ENCODE data around the gene BUD23. TPM values are rescaled to one million over a fixed set of nuclear protein-coding genes. Genes with fewer than 3 reads are reported as not detected.

The BUD23 gene
- total and polyA plus RNA-seq, 7 donors, result 50.4 to 155 (median 96.2) TPM

DNA sequence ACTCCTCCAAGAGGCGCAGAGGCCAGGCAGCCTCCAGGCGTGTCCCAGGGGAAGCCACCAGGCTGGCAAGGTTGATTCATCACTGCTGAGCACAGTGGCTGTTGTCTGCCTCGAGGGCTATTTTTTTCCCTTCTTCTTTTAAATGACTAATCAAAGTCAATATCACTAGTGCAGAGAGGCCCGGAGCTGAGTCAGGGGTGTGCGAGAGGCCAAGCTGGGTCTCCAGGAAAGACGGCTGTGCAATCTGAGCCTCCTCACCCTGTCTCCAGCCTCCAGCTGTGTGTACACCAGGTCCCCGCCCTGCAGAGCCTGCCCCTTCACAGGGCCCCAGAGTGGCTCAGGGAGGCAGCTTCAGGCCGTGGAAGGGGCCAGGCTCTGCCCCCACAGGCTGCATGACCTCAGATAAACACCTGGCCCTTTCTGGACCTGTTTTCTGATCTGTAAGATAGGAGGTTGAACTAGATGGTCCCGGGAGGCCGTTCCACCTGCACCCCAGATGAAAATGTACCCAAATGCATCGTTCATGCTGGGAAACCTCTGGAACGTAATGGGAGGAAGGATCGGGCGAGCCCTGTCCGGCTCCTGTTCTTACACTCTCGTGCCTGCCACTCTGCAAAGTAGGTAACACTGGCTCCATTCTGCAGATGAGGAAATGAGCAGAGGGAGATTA lies 32.4 kb downstream of the BUD23 start:
- Histone ChIP-seq H3K36me3 (ENCODE audit: insufficient read depth in 1 of 2, low read depth in 1 of 2) (no peaks in the 10 kb centered on the region), H3K4me3 (no peak overlapping the region), H3K4me1 (peaks cover 17% of the 10 kb centered on the region), H3K9me3 (no peaks in the 10 kb centered on the region), H3K27ac (no peak overlapping the region), H3K27me3 (ENCODE audit: insufficient read depth in 3 of 3, low read length in 2 of 3) (no peaks in the 10 kb centered on the region)
- peak in 1 of 4 donors; percentile 24 for ATAC-seq
- intact Hi-C loops (cut with DNase I), result loop anchor here in 1 of 2 donors (5.0 kb wide), 1 partner anchor 33 kb away; the partner anchor contains the start of genes BUD23 and DNAJC30
- no peak for DNase-seq
- TF ChIP-seq, protein P1, sequence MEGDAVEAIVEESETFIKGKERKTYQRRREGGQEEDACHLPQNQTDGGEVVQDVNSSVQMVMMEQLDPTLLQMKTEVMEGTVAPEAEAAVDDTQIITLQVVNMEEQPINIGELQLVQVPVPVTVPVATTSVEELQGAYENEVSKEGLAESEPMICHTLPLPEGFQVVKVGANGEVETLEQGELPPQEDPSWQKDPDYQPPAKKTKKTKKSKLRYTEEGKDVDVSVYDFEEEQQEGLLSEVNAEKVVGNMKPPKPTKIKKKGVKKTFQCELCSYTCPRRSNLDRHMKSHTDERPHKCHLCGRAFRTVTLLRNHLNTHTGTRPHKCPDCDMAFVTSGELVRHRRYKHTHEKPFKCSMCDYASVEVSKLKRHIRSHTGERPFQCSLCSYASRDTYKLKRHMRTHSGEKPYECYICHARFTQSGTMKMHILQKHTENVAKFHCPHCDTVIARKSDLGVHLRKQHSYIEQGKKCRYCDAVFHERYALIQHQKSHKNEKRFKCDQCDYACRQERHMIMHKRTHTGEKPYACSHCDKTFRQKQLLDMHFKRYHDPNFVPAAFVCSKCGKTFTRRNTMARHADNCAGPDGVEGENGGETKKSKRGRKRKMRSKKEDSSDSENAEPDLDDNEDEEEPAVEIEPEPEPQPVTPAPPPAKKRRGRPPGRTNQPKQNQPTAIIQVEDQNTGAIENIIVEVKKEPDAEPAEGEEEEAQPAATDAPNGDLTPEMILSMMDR (IDR thresholded peaks at IDR 0.05), result no peak
- WGBS, 3 donors, result 76 to 79% (median 77%) methylated on average over 16 of the region's 16 CpGs

DNA sequence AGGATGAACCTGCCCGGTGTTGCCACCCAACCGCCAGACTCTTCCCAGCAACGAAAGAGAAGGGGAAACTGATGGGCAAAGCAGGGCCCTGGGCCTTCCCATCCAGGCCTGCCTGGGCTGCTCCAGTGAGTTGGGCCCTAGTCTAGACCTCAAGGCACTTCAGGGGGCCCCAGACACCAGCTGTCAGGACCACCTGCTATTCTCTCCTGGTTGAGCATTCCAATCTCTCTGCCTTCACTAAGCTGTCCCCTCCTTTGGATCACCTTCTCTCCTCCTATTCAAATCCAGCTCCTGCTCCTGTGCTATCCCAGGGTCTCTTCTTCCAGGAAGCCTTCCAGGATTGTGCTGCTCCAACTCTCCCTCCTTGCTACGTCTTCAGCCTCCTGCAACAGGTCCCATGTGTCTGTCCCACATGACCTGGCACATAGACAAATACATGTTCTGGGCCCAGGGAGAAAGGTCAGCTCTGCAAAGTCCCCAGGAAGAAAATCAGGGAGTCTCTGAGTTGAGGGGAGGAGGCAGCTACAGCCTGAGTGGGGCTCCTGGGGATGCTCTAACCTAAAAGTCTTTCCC lies 33.0 kb downstream of the BUD23 start:
- no peak for ATAC-seq
- 61 to 71% (median 70%) methylated on average over 4 of the region's 4 CpGs for WGBS, 3 donors
- H3K27ac ChIP-seq, result no peak overlapping the region
- TF ChIP-seq, protein P1 (IDR thresholded peaks at IDR 0.05), result no peak
- H3K27me3 ChIP-seq (ENCODE audit: insufficient read depth in 3 of 3, low read length in 2 of 3), result no peaks in the 10 kb centered on the region
- H3K9me3 ChIP-seq, result no peaks in the 10 kb centered on the region
- H3K4me1 ChIP-seq, result peaks cover 17% of the 10 kb centered on the region
- DNase-seq, result no peak
- intact Hi-C loops (cut with DNase I), result loop anchor here in 1 of 2 donors (5.0 kb wide), 1 partner anchor 34 kb away; the partner anchor contains the start of genes BUD23 and DNAJC30
- no peak overlapping the region for H3K4me3 ChIP-seq
- no peaks in the 10 kb centered on the region for H3K36me3 ChIP-seq (ENCODE audit: insufficient read depth in 1 of 2, low read depth in 1 of 2)

DNA sequence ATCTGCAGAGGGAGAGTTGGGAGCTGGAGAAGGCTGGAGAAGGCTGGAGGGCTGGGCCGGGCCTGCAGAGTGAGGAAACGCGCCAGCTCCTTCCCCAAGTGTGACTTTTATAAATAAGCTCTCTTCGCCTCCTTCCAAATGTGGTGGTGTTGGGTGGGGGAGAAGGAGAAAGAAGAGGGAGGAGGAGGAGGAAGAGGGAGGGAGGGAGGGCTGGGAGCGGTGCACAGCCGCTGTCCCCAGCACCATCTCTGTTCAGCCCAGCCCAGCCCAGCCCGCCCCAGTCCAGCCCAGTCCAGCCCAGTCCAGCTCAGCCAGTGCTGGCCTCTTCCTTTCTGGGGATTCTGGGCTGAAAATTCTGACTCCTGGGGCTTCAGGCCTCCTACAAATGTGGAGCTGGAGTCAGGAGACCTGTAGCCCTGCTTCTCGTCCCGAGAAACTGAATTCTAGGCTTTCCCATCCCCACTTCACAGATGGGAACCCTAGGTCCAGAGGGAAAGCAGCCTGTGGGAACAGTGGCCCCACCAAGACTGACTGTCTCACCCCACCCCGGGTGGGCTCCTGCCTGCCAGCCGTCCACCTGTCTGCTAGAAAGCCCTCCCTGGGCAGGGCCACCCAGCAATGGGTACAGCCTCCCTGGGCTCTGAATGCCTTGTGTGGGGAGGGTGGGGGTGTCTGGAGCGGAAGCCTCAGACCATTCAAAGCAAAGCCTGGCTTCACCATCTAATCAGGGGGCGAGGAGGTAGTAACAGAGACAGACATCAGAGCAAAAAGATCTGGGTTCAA lies 33.8 kb downstream of the BUD23 start:
- intact Hi-C loops (cut with DNase I), result loop anchor here in 1 of 2 donors (5.0 kb wide), 1 partner anchor 35 kb away; the partner anchor contains the start of genes BUD23 and DNAJC30
- WGBS, 3 donors, result 77 to 81% (median 79%) methylated on average over 13 of the region's 13 CpGs

GRCh38 chr7:73717991-73718405 lies 34.6 kb downstream of the BUD23 start:
- H3K9me3 ChIP-seq, result no peaks in the 10 kb centered on the region
- WGBS, 3 donors, result 67 to 77% (median 75%) methylated on average over 10 of the region's 10 CpGs
- TF ChIP-seq, protein P1 (IDR thresholded peaks at IDR 0.05), result no peak
- H3K36me3 ChIP-seq (ENCODE audit: insufficient read depth in 1 of 2, low read depth in 1 of 2), result no peaks in the 10 kb centered on the region
- H3K27me3 ChIP-seq (ENCODE audit: insufficient read depth in 3 of 3, low read length in 2 of 3), result no peaks in the 10 kb centered on the region
- H3K4me3 ChIP-seq, result peak overlapping the region; percentile 94
- no peak for DNase-seq
- peaks cover 17% of the 10 kb centered on the region for H3K4me1 ChIP-seq
- H3K27ac ChIP-seq, result no peak overlapping the region
- ATAC-seq, result no peak
- intact Hi-C loops (cut with DNase I), result loop anchor here in 1 of 2 donors (5.0 kb wide), 1 partner anchor 36 kb away; the partner anchor contains the start of genes BUD23 and DNAJC30

More for the DNA sequence above, 33.8 kb downstream of the BUD23 start:
- Histone ChIP-seq H3K27ac (no peak overlapping the region), H3K27me3 (ENCODE audit: insufficient read depth in 3 of 3, low read length in 2 of 3) (no peaks in the 10 kb centered on the region), H3K36me3 (ENCODE audit: insufficient read depth in 1 of 2, low read depth in 1 of 2) (no peaks in the 10 kb centered on the region), H3K9me3 (no peaks in the 10 kb centered on the region), H3K4me1 (peaks cover 17% of the 10 kb centered on the region), H3K4me3 (no peak overlapping the region)
- ATAC-seq, result no peak
- TF ChIP-seq, protein P1 (IDR thresholded peaks at IDR 0.05), result no peak
- no peak for DNase-seq
